GM18870 (cell line): ENCODE measurements around the gene BACH2.
A peak's percentile ranks its signal among the peaks of the same experiment; 100 is the strongest.
"Not testable (repeated sequence)": the region's sequence is repeated elsewhere in the genome, so short reads cannot be mapped to it uniquely, and the experiment has no call there.

Source experiments
- ATAC-seq: cut with Tn5 transposase; IDR thresholded peaks from one replicate; pipeline ENCODE4 v1.9.1; 2021; ENCODE audit warnings: moderate library complexity; ENCODE audit not compliant: unreplicated experiment

BACH2 gene

DNA sequence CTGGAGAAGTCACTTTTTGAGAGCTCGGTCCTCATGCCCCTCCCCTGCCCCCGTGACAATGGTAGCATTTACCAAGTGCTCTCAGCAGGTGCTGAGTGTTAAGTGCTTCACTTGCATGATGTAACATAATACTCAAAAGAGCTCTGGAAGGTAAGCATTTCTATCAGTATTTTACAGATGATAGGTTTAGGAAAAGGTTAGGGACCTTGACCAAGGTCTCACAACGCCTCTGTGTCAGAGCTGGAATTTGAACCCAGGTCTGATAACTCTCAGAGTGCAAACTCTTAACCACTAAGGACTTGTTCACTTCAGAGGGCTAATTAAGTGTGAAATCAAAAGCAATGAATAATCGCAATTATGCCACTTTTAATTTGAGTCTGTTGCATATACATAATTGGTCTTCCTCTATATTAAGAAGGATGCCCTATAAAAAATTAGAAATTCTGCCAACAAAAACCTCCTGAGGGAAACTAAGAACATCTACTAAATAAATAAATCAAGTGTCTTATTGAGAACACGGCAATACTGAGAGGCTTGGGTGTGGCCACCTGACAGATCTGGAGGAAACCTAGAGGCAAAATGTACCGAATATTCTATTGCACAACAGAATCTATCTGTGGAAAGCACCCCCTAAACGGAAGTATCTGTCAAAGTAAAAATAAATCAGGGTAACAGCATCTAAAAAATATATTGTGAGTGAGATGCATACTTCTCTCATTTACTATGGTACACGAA, 109.8 kb downstream of the BACH2 start:
- no peak for ATAC-seq

GRCh38 chr6:90186026-90186425, 110.6 kb downstream of the BACH2 start:
- ATAC-seq, result no peak

DNA sequence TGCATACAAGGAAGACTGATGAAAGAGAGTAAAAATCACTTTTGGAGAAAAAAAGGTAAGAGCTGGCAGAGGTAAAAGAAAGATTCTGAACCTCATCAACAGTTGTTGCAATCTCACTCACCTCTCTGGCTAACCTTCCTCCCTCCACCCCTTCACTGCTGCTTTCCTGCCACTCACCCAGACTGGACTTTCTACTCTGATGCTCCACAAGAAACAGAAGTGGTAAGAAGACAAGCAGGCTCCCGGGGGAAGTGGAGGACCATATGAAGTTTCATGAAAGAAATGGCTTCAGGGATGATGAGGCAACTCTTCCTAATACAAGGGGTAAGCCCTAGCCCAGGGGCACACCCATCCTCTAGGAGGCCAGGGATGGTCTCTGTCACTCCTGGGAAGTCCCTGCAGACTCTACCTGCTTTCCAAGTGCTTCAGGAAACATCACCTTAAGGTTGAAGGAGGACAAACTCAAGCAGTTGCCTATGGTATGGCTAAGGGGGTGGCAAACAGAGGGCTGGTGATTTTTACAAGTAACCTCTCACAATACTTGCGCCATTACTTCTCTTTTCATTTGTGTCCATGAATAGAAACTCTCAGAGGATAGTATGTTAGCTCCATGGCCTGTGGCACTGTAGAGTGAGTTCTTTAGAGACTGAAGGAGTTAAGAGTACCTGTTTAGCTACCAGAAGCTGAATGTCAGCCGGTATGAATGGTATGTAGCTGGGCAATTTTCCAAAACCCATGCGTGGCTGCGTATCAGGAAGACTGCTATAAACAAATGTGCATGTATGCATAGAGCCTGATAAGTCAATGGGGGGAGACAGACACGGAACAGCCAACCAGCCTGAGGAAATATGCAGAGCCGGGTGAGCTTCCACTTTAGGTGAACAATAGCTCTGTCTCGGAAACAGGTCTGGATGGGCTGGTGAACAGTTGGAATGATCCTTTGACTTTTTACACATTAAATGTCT, 112.0 kb downstream of the BACH2 start:
- ATAC-seq, result no peak

GRCh38 chr6:90183587-90184333, 112.9 kb downstream of the BACH2 start:
- ATAC-seq, result no peak

DNA sequence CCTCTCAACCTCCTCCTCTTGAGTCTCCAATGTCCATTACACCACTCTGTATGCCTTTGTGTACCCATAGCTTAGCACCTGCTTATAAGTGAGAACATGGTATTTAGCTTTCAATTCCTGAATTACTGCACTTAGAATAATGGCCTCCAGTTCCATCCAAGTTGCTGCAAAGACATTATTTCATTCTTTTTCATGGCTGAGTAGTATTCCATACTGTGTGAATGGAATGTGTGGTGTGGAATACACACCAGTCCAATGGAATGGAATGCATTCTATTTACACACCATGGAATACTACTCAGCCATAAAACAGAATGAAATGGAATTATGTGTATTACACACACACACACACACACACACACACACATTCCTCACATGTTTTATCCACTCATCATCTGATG, 116.1 kb downstream of the BACH2 start:
- no peak for ATAC-seq

DNA sequence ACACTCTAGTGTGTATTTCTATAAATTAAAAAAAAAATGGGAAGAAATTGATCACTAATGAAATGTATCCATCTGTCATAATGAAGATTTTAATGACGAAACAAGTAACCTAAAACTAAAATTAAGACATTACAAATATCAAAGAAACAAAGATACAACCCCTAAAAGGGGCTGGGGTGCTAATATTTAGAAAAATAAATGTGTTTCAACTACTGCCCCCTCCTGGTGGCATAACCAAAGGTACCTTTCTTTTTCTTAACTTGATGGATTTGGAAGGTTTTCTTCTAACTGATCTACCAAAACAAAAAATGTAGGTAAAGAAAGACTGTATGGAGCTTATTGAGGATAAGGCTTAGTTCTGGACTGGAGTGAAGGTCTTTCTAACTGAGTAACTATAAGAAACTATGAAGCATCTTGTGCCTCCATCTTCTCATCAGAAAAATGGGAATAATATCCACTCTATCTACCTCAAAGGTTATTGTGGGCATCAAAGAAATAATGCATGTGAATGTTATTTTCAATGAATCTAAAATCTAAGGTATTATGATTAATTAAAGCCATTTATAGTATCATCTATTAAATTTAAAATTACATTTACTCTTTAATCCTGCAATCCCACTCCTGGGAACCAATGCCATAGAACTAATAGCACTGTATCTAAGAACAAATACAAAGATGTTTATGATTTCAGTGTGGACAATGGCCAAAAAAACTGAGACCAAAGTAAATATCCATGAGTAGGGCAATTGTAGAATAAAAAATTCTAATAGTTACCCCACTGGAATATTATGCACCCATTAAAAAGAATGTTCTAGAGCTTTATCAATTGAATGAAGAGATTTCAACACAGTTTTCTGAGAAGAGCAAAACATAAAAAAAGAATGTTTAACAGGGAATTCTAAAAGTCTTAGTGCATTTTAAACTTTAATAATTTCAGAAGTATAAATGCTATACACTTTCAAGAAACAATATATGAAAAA, 117.2 kb downstream of the BACH2 start:
- no peak for ATAC-seq

DNA sequence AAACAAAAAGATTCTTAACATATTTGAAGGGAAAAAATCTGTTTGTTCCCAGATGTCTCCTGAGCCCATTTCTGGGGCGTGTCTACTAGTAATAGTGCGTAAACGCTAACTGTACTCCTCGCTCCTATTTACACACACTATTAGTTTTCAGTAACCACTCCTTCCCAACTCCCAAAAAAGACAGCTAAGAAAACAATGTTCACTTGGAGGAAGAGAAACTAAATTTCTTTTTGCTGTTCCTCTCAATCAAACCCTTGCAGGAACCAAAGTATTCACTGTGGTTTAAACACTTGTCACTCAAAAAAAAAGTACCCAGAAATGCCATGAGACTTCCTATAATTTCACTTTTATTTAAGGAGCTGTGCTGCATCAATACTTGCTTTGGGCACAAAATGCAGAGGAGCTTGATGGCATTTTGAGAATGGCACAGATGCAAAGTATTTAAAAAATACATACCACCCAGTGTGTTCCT, 118.2 kb downstream of the BACH2 start:
- ATAC-seq, result no peak

DNA sequence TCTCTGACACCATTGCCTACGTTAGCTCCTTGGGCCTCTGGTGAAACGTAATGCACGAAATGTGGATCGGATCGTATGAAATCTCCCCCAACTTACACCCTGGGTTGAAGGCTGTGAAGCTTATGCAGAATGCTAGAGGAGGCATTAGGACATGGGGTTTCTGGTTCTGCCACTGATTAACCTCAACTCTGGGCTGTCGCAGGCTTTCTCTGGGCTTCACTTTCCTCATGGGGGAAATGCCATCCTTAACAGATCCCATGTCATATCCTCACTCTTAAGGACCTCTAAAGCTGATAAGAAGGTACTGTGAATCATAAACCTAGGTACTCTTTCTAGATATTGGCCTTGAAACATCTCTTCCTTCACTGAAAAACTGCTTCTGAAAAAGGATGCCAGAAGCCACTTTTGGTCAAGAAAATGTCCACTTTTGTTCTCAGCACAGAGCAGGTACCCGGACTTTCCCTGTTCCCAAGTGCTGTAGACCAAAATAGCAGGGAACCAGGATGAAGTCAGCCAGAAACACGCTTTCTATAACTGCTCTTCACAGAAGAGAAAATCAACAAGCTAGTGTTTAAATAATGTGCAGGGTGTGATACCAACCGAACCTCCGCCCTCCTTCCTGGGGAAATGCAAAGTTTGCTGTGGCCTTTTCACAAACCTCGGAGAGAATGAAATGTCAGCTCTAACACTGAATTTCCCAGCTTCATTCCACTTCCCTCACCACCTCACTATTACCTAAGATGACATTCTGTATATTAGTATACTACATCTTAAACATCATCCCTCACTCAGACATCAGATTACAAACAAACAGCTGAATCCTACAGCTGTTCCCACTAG, 118.9 kb downstream of the BACH2 start:
- no peak for ATAC-seq

DNA sequence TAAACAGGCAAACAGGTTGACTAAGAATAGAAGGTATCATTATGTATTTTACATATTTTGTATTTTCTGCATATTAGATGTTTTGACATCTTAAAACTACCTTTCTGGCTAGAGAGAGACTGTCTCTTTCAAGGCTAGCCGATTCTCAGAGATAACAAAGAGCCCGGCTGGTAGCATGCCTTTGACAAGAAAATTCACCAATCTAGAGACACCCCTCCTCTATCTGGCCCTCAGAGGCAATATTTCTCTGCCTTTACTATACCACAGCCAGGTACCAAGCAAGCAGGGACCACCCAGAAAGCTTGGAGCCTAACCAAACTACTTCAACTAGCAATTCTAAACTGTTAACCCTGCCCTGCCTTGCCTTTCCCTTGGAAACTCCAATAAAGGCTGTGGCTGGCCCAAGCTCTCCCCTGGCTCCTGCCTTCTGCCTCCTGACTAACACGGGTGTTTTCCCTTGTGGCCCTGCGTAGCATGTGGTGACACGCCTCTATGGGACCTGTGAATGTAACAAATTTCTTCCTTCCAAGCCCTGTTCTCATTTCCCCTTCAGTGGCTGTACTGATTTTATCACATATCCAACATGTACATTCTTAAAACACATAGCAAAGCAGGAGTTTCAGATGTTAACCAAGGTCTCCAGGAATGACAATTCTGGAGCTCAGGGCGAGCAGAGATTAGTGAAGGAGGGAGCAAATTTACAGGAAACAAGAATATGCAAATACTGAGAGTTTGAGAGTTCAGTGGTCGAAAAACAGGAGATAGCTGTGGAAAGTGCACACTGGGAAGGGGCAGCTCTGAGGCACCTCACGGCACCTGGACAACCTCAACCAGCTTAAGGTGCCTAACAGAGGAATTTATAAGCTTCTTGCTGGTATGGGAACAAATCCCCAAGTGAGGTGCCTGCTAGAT, 120.8 kb downstream of the BACH2 start:
- peak; percentile 80 for ATAC-seq

DNA sequence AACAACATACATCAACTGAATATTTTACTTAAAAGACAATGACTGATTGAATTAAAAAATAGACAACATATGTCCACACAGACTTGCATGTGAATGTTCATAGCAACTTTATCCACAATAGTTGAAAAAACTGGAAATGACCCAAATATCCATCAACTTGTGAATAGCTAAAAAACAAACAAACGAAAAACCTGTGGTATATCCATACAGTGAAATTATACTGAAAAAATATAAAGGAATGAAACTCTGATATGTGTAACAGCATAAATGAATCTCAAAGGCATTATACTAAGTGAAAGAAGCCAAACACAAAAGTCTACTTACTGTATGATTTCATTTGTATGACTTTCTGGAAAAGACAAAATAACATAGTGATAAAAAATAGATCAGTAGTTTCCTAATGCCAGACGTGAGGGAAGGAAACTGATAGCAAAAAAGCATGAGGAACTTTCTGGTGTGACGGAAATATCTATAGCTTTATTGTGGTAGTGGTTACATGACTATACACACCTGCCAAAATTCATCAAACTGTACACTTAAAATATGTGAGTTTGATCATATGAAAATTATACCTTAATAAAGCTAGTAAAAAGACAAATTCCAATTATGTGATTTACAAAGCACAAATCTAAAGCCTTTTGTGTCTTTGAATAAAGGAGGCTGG, 123.2 kb downstream of the BACH2 start:
- no peak for ATAC-seq

DNA sequence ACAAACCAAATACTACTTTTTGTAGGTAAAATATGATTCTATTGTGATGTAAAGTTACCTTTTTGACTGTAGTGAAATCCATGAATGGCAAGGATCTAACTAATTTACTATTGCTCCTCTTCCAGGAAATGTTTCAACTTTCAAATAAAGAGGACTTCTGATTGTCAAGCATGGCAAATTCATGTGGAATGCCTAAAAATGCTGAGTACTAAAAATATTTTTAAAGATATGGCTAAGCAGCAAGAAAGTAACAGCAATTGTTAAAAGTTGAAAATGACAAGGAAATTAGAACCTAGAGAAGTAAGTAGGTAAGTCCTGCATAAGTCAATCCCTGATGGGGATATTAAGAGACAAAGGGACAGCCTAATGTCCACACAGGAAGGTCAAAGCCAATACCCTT, 126.0 kb downstream of the BACH2 start:
- ATAC-seq, result no peak

DNA sequence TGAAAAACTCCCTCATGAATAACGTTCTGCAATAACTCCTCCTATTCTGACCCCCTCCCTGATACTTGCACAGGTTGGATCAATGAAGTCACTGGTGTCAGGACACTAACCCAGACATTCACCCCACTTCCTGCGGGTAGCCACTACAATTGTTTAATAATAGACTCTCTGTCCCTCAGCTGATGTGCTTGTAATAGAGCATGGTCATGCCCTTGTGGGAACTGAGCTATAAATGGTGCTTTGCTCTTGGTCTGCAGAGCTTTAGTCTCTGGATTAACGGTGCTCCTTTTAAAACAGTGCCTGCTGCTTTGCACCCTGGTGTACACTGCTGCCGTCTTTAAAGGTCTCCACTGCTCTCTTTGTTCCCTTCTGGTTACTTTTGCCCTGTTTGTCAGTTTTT, 127.3 kb downstream of the BACH2 start:
- ATAC-seq, result no peak

- ATAC-seq, result no peak
These were observed 127.9 kb downstream of the BACH2 start for GRCh38 chr6:90168693-90169131.

DNA sequence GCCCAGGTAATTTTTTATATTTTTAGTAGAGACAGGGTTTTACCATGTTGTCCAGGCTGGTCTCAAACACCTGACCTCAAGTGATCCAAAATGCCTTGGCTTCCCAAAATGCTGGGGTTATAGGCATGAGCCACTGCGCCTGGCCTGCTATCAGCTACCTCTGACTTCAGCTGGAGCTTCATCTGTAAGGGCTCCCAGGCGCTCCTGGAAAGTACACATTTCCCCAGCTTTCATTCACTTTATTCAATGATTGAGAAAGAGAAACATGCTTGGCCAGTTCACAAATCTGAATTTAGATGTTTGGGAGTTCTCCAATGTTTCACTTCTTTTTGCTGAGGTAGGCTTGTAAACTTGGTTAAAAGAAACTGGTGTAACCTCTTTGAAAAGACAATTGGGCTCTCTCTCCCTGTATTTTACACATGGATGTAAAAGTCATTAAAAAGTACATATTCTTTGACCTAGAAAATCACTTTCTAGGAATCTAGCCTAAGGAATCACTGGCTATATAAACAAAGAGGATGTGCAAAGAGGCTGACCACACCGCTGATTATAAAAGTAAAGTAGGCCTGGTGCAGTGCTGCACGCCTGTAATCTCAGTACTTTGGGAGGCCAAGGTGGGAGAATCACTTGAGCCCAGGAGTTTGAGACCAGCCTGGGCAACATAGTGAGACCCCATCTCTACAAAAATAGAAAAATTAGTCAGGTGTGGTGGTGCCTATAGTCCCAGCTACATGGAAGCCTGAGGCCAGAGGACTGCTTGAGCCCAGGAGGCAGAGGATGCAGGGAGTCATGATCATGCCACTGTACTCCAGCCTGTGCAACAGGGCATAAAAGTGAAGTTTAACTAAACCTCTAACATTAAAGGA, 128.9 kb downstream of the BACH2 start:
- ATAC-seq, result no peak

DNA sequence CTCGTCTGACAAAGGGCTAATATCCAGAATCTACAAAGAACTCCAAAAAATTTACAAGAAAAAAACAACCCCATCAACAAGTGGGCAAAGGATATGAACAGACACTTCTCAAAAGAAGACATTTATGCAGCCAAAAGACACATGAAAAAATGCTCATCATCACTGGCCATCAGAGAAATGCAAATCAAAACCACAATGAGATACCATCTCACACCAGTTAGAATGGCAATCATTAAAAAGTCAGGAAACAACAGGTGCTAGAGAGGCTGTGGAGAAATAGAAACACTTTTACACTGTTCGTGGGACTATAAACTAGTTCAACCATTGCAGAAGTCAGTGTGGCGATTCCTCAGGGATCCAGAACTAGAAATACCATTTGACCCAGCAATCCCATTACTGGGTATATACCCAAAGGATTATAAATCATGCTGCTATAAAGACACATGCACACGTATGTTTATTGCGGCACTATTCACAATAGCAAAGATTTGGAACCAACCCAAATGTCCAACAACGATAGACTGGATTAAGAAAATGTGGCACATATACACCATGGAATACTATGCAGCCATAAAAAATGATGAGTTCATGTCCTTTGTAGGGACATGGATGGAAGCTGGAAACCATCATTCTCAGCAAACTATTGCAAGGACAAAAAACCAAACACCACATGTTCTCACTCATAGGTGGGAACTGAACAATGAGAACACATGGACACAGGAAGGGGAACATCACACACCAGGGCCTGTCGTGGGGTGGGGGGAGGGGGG, 130.3 kb downstream of the BACH2 start:
- not testable (repeated sequence) for ATAC-seq
